B cell (primary cell): Measurements from ENCODE around the gene GYPE. TPM values are rescaled to one million over a fixed set of nuclear protein-coding genes. Genes with fewer than 3 reads are reported as not detected.
"Not testable (repeated sequence)": the region's sequence is repeated elsewhere in the genome, so short reads cannot be mapped to it uniquely, and the experiment has no call there.

Experiments
- ATAC-seq: fragments of 200-7000 bp; cut with Tn5 transposase; one replicate; pipeline ENCODE4 v1.10.0; 2021; ENCODE audit warnings: low read depth, mild to moderate bottlenecking, moderate number of reproducible peaks, moderate library complexity
- CTCF ChIA-PET: fragments of 350-600 bp; sonication (Branson Sonifier 250); formaldehyde crosslinking; loops from one replicate; lab custom pipeline; 2021; ENCODE audit warnings: antibody characterized with exemption, inconsistent platforms; lab: Charles Lee
- POLR2A ChIA-PET: fragments of 350-600 bp; sonication (Branson Sonifier 250); formaldehyde crosslinking; loops from one replicate; lab custom pipeline; 2021; ENCODE audit warnings: antibody characterized with exemption; lab: Charles Lee
- DNase-seq: peaks from one replicate; pipeline ENCODE4 v3.0.0; 2013
- H2AFZ ChIP-seq: 2 replicates; pipeline ENCODE4 v1.6.1; 2012; ENCODE audit warnings: mild to moderate bottlenecking, low read depth, low read length; ENCODE audit not compliant: insufficient read depth, poor library complexity, severe bottlenecking
- H3K27ac ChIP-seq, 2 donors: 1 replicate in 1 of 2; 2 replicates in 1 of 2; pipeline ENCODE4 v1.5.1; 2012 to 2013; ENCODE audit warnings: low read length in 2 of 2, mild to moderate bottlenecking in 2 of 2, moderate library complexity in 1 of 2
- H3K27me3 ChIP-seq, 4 experiments: fragments of 200-600 bp in 1 of 4; sonication (generic) in 1 of 4; replicated peaks in 1 of 4; 1 replicate in 2 of 4; 2 replicates in 2 of 4; pipeline versions ENCODE4 v1.6.1 to v1.7.0; 2013 to 2016; ENCODE audit warnings: low read length in 3 of 4, mild to moderate bottlenecking in 2 of 4, mixed read lengths in 1 of 4, moderate library complexity in 1 of 4; ENCODE audit not compliant: insufficient read depth in 4 of 4, control insufficient read depth in 3 of 4; ENCODE audit errors: control extremely low read depth in 1 of 4
- H3K36me3 ChIP-seq, 2 experiments: replicated peaks in 1 of 2; 1 replicate in 1 of 2; 2 replicates in 1 of 2; pipeline versions ENCODE4 v1.6.1 to v1.7.1; 2013; ENCODE audit warnings: low read length in 1 of 2; ENCODE audit not compliant: insufficient read depth in 2 of 2, control insufficient read depth in 1 of 2; ENCODE audit errors: control extremely low read depth in 1 of 2, extremely low read depth in 1 of 2
- H3K4me1 ChIP-seq, 2 donors: fragments of 200-600 bp in 1 of 2; sonication (generic) in 1 of 2; 1 replicate in 1 of 2; 2 replicates in 1 of 2; pipeline versions ENCODE4 v1.5.1 to v1.6.1; 2013 to 2017; ENCODE audit warnings: low read length in 2 of 2; ENCODE audit not compliant: control insufficient read depth in 2 of 2, insufficient read depth in 2 of 2
- H3K4me2 ChIP-seq: replicated peaks from 2 replicates; pipeline ENCODE3; 2012; ENCODE audit warnings: mild to moderate bottlenecking, low read depth, low read length; ENCODE audit not compliant: poor library complexity, severe bottlenecking
- H3K4me3 ChIP-seq, 5 experiments: fragments of 200-600 bp in 1 of 5; sonication (generic) in 1 of 5; 1 replicate in 3 of 5; 2 replicates in 2 of 5; pipeline versions ENCODE4 v1.5.1 to v1.7.0; 2011 to 2016; ENCODE audit warnings: low read length in 4 of 5, mild to moderate bottlenecking in 4 of 5, low read depth in 2 of 5, control low read depth in 1 of 5, moderate library complexity in 1 of 5; ENCODE audit not compliant: insufficient read depth in 1 of 5; ENCODE audit errors: control extremely low read depth in 1 of 5, extremely low read depth in 1 of 5
- H3K79me2 ChIP-seq: fragments of 200-600 bp; sonication (generic); one replicate; pipeline ENCODE4 v1.6.0; 2016; ENCODE audit warnings: low read length; ENCODE audit not compliant: control insufficient read depth, insufficient read depth
- H3K9ac ChIP-seq: fragments of 200-600 bp; sonication (generic); 2 replicates; pipeline ENCODE4 v1.6.1; 2017; ENCODE audit warnings: mild to moderate bottlenecking, low read length, moderate library complexity
- H3K9me3 ChIP-seq, 3 donors: one replicate each; pipeline versions ENCODE4 v1.6.1 to v1.7.1; 2013; ENCODE audit warnings: low read length in 2 of 3; ENCODE audit not compliant: control insufficient read depth in 2 of 3, insufficient read depth in 1 of 3; ENCODE audit errors: control extremely low read depth in 1 of 3
- H4K20me1 ChIP-seq: 2 replicates; pipeline ENCODE4 v1.6.0; 2012; ENCODE audit warnings: mild to moderate bottlenecking, low read length; ENCODE audit not compliant: insufficient read depth, control insufficient read depth, poor library complexity, severe bottlenecking
- H3K27ac Mint-ChIP-seq: one replicate; pipeline ENCODE4 v1.8.0; 2021; ENCODE audit warnings: mixed read lengths
- H3K27me3 Mint-ChIP-seq: one replicate; pipeline ENCODE4 v1.8.0; 2021; ENCODE audit warnings: mixed read lengths
- H3K4me1 Mint-ChIP-seq: one replicate; pipeline ENCODE4 v1.8.0; 2021; ENCODE audit warnings: mixed read lengths
- H3K4me3 Mint-ChIP-seq: one replicate; pipeline ENCODE4 v1.8.0; 2021; ENCODE audit warnings: mixed read lengths
- H3K9me3 Mint-ChIP-seq: one replicate; pipeline ENCODE4 v1.8.0; 2022; ENCODE audit warnings: mixed read lengths; ENCODE audit not compliant: insufficient read depth
- WGBS: methylation state at CpG from one replicate; pipeline ENCODE4 v1.1.5; 2013; ENCODE audit warnings: missing lambda C conversion rate; ENCODE audit not compliant: insufficient coverage; 5-methylcytosine and 5-hydroxymethylcytosine counted together
- intact Hi-C: fragments of 100-400 bp; cut with micrococcal nuclease; formaldehyde crosslinking; loops from one replicate; pipeline ENCODE4 v1.10.0; 2022
- polyA plus RNA-seq: library from polyadenylated mRNA; depleted of rRNA; stranded (reverse); fragments of >200 nt; gene quantifications from 2 replicates; pipeline ENCODE4 v1.2.3, GENCODE V29; 2012
- total RNA-seq, 2 donors: library from RNA; stranded (reverse); fragments of 120-200 nt in 1 of 2; gene quantifications; 1 replicate in 1 of 2; 2 replicates in 1 of 2; pipeline versions ENCODE4 v1.2.3 to v1.2.4, GENCODE V29; 2013 to 2022

GYPE gene
- total and polyA plus RNA-seq, 2 donors (not counting 1 experiment from before 2014, with no cell fraction given), result 3.0 to 4.7 TPM

DNA sequence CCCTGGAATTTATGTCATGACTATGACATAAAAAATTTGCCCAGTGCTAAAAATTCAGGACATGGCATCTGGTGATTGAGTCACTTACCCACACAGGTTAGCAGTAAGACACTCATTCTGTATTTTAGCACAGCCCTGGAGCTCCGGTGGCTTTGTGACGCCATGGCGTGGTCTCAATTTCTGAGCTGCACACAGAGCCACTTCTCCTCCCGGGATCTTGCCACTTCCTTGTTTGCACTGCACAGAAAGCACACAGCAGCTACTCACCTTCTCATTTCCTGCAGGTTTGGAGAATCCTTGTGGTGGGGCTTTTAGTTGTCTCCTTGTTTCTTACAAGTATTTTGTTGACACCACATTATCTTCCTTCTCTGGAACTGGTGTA is 76.1 kb downstream of the GYPE start:
- H3K4me3 ChIP-seq, H3K4me1 ChIP-seq, ATAC-seq, H3K4me1 Mint-ChIP-seq, intact Hi-C loops, H3K27me3 Mint-ChIP-seq, H3K4me2 ChIP-seq, H2AFZ ChIP-seq, H3K9ac ChIP-seq, H4K20me1 ChIP-seq, H3K4me3 Mint-ChIP-seq, H3K27me3 ChIP-seq, H3K9me3 Mint-ChIP-seq, DNase-seq, H3K27ac Mint-ChIP-seq, POLR2A ChIA-PET, H3K79me2 ChIP-seq, H3K36me3 ChIP-seq, CTCF ChIA-PET, H3K27ac ChIP-seq: not testable (repeated sequence)
- H3K9me3 ChIP-seq, result peaks cover 0 to 12% (median 5%) of the 10 kb centered on the region in 3 donors
- WGBS, result 17% methylated on average over 3 of the region's 4 CpGs

Other genes starting within 250 kb of the GYPE start
- gene FREM3, start 204.9 kb downstream of the GYPE start, total RNA-seq, result not detected in 2 replicates
- not detected in 2 replicates for gene FREM3, start 204.9 kb downstream of the GYPE start, polyA plus RNA-seq
- gene GYPB, start 113.8 kb upstream of the GYPE start, total RNA-seq, result 0.91 TPM in 1 of 2 replicates, not detected in the other
- not detected in 2 replicates for gene GYPB, start 113.8 kb upstream of the GYPE start, polyA plus RNA-seq
- not detected in 2 replicates for gene GYPA, start 235.2 kb upstream of the GYPE start, total RNA-seq
- not detected in 2 replicates for gene GYPA, start 235.2 kb upstream of the GYPE start, polyA plus RNA-seq